ENCODE data around the gene IGF2BP2. TPM values are rescaled to one million over a fixed set of nuclear protein-coding genes. Genes with fewer than 3 reads are reported as not detected.

Gene IGF2BP2
- total and polyA plus RNA-seq, 2 donors (not counting 1 experiment from before 2014, with no cell fraction given): 0.01 TPM; not detected in 1

DNA sequence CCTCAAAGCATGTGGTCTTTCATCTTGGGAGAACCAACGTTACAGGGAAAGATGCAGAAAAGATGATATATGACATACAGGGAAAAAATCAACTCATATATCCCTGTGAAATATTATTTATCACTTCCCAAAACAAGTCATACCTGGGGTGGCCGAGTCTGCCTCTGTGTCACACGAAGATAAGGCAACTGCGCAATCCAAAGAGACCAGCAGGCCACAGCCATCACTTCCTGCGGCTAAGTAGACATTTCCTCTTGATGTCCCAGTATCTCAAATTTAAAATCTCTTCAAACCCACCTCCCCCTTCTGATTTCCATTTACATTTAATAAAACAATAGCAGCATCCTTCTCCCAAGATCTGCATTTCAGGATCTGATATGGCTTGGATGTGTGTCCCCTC is 71.5 kb downstream of the IGF2BP2 start:
- no peak for ATAC-seq (ENCODE audit: low read depth)
- no peaks in the 10 kb centered on the region for H3K27me3 ChIP-seq (replicated peaks in 1 of 4; ENCODE audit: control extremely low read depth in 1 of 4, control insufficient read depth in 3 of 4, insufficient read depth in 4 of 4, low read length in 3 of 4)
- 30% methylated on average over 4 of the region's 5 CpGs for WGBS (ENCODE audit: insufficient coverage)

DNA sequence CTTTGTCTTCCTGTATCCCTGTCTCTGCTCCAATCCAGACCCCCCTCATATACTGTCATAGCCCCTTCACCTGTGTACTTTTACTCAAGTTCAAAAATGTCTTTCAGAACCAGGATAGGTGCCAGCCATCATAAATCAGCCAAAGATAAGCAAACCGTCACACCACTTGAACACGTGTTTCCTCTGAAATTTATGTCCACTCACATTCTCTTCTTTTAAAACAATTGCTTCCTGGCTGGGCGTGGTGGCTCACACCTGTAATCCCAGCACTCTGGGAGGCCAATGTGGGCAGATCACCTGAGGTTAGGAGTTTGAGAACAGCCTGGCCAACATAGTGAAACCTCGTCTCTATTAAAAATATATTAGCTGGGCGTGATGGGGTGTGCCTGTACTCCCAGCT is 74.1 kb downstream of the IGF2BP2 start:
- Mint-ChIP-seq H3K27ac (no peak overlapping the region), H3K9me3 (ENCODE audit: insufficient read depth) (peaks cover 5% of the 10 kb centered on the region), H3K4me3 (no peak overlapping the region), H3K4me1 (peaks cover 11% of the 10 kb centered on the region), H3K27me3 (peaks cover 5% of the 10 kb centered on the region)
- intact Hi-C loops (cut with micrococcal nuclease): no loop called here
- peaks cover 12 to 17% of the 10 kb centered on the region in 2 donors for H3K4me1 ChIP-seq (ENCODE audit: control insufficient read depth in 2 of 2, insufficient read depth in 2 of 2, low read length in 2 of 2)
- H4K20me1 ChIP-seq (ENCODE audit: control insufficient read depth, insufficient read depth, low read length, poor library complexity, severe bottlenecking): no peaks in the 10 kb centered on the region
- ChIA-PET POLR2A (no interaction called here), CTCF (no interaction called here)
- no peak overlapping the region for H3K27ac ChIP-seq (ENCODE audit: low read length in 2 of 2)
- TF ChIP-seq CTCF (IDR thresholded peaks at IDR 0.05) (no peak), EZH2 (IDR thresholded peaks at IDR 0.05; ENCODE audit: borderline replicate concordance, insufficient read depth, low read depth, low read length, poor library complexity, severe bottlenecking) (no peak)
- no peaks in the 10 kb centered on the region for H3K79me2 ChIP-seq (ENCODE audit: control insufficient read depth, insufficient read depth, low read length)
- DNase-seq (no peak), ATAC-seq (ENCODE audit: low read depth) (no peak)
- no peak overlapping the region for H2AFZ ChIP-seq (ENCODE audit: insufficient read depth, low read depth, low read length, poor library complexity, severe bottlenecking)
- H3K27me3 ChIP-seq (replicated peaks in 1 of 4; ENCODE audit: control extremely low read depth in 1 of 4, control insufficient read depth in 3 of 4, insufficient read depth in 4 of 4, low read length in 3 of 4): no peaks in the 10 kb centered on the region
- no peaks in the 10 kb centered on the region for H3K36me3 ChIP-seq (replicated peaks in 1 of 2; ENCODE audit: control extremely low read depth in 1 of 2, control insufficient read depth in 1 of 2, extremely low read depth in 1 of 2, insufficient read depth in 2 of 2, low read length in 1 of 2)
- no peak overlapping the region for H3K9ac ChIP-seq (ENCODE audit: low read length)
- no peak overlapping the region for H3K4me3 ChIP-seq (ENCODE audit: control extremely low read depth in 1 of 5, extremely low read depth in 1 of 5, insufficient read depth in 1 of 5, low read depth in 2 of 5, low read length in 4 of 5)
- H3K4me2 ChIP-seq (replicated peaks; ENCODE audit: low read depth, low read length, poor library complexity, severe bottlenecking): no peak overlapping the region
- 76% methylated on average over 3 of the region's 5 CpGs for WGBS (ENCODE audit: insufficient coverage)
- H3K9me3 ChIP-seq (ENCODE audit: control extremely low read depth in 1 of 3, control insufficient read depth in 2 of 3, insufficient read depth in 1 of 3, low read length in 2 of 3): peaks cover 0 to 8% (median 5%) of the 10 kb centered on the region in 3 donors

More for the DNA sequence above, 71.5 kb downstream of the IGF2BP2 start:
- Mint-ChIP-seq H3K4me1 (no peaks in the 10 kb centered on the region), H3K27me3 (peaks cover 16% of the 10 kb centered on the region), H3K27ac (no peak overlapping the region), H3K4me3 (no peak overlapping the region), H3K9me3 (ENCODE audit: insufficient read depth) (peaks cover 6% of the 10 kb centered on the region)
- Histone ChIP-seq H2AFZ (ENCODE audit: insufficient read depth, low read depth, low read length, poor library complexity, severe bottlenecking) (no peak overlapping the region), H3K9me3 (ENCODE audit: control extremely low read depth in 1 of 3, control insufficient read depth in 2 of 3, insufficient read depth in 1 of 3, low read length in 2 of 3) (peaks cover 0 to 11% (median 5%) of the 10 kb centered on the region in 3 donors), H3K4me1 (ENCODE audit: control insufficient read depth in 2 of 2, insufficient read depth in 2 of 2, low read length in 2 of 2) (no peaks in the 10 kb centered on the region), H3K9ac (ENCODE audit: low read length) (no peak overlapping the region), H3K79me2 (ENCODE audit: control insufficient read depth, insufficient read depth, low read length) (no peaks in the 10 kb centered on the region), H3K36me3 (replicated peaks in 1 of 2; ENCODE audit: control extremely low read depth in 1 of 2, control insufficient read depth in 1 of 2, extremely low read depth in 1 of 2, insufficient read depth in 2 of 2, low read length in 1 of 2) (no peaks in the 10 kb centered on the region), H3K4me2 (replicated peaks; ENCODE audit: low read depth, low read length, poor library complexity, severe bottlenecking) (no peak overlapping the region), H3K4me3 (ENCODE audit: control extremely low read depth in 1 of 5, extremely low read depth in 1 of 5, insufficient read depth in 1 of 5, low read depth in 2 of 5, low read length in 4 of 5) (no peak overlapping the region), H4K20me1 (ENCODE audit: control insufficient read depth, insufficient read depth, low read length, poor library complexity, severe bottlenecking) (no peaks in the 10 kb centered on the region), H3K27ac (ENCODE audit: low read length in 2 of 2) (no peak overlapping the region)
- DNase-seq: no peak
- intact Hi-C loops (cut with micrococcal nuclease): no loop called here
- CTCF ChIA-PET: no interaction called here
- TF ChIP-seq EZH2 (IDR thresholded peaks at IDR 0.05; ENCODE audit: borderline replicate concordance, insufficient read depth, low read depth, low read length, poor library complexity, severe bottlenecking) (no peak), CTCF (IDR thresholded peaks at IDR 0.05) (no peak)
- POLR2A ChIA-PET: no interaction called here
